Eye (tissue), 1 donor: ENCODE data around the gene CCDC80.

Experiments
- DNase-seq: peaks from one replicate; pipeline ENCODE4 v3.0.0-alpha.2; 2015

Gene CCDC80

DNA sequence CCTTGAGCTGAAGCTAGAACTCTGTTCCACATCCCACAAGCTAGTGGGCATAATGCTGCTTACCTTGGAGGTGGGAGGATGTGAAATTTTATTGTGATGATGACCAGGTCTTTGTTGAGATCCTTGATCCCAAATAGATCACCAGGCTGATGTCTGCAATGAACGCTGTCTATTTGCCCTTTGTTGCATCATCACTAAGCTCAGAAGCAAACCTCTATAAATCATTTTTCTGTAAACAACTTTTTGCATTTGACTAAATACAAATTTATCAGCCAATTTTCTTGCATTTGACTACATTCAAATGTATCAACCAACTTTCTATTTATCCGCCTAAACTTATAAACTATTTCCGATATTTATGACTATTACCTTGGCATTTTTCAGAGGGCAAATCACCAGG is 9.7 kb downstream of the CCDC80 start:
- no peak for DNase-seq

GRCh38 chr3:112629425-112629824 is 11.5 kb downstream of the CCDC80 start:
- no peak for DNase-seq

DNA sequence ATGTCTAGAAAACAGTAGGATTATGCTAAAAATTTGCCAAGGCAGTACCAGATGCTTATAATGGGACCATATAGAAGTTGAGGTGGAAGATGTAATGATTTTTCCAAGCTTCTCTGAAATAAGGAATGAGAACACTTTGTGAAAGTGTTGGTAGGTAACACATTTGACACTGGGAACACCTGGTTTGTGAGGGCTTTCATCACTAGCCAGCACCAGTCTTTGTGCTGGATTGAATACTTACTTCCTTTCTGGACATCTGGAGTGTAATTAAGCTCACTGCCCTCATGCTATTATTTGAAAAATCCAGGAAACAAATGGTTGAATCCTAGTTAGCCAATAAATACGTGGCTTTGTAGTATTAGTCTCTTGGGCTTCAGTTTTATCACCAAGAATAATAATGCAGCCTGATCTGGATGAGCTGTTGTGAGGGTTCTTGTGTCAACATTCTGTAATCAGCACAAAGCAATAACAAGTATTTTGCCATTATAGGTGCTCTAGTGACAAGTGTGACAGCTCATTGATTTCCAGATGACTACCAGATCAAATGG is 12.9 kb downstream of the CCDC80 start:
- DNase-seq, result no peak

DNA sequence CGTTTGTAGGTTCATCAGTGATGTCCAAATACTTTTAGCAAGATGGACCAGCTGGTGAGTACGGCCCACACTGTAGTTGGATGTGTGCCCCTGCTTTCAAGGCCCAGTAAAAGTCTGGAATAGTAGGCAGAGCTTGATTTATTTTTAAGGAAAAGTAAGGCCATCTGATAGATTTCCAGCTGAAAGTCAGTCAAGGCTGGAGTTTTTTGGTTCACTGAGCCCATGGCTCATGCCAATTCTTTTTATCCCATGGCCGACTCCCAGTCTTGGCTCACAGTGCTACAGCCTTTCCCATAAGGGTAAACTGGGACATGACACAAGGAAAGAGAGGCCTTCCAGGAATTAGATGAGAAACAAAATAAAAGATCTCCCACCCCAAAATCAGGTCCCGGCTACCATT is 13.5 kb downstream of the CCDC80 start:
- no peak for DNase-seq

DNA sequence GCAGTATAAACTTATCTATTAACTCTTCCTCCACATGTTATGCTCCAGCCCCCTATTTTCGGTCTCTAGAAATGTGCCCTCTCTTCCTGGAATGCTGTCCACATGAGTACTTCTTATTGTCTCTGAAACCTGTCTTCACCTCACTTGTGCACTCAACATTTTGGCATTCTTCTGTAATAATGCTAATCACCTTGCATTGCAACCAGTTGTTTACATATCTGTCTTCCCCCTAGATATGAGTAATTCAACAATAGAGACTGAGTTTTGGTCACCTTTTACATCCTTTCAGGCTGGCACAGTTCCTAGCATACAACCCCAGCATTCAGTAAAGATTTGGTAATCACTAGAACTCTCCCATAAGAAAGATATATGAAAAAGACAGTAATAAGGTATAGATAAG is 17.2 kb downstream of the CCDC80 start:
- DNase-seq, result no peak

DNA sequence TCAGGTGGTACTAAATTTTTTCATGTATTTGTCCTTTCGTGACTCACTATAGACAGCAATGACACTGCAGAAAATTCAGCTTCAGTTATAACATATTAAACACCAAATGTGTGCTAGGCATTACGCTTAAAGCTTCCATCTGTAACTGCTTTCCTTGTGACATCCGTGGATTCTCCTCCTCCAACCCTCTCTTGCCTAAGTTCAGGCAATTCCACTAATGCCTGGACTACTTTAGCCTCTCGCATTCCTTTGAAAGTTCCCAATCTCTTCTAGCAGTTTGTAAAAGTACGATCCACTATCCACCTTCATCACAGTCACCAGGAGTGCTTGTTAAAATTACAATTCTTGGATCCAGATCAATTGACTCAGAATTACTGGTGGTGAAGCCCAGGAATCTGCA is 17.7 kb downstream of the CCDC80 start:
- no peak for DNase-seq

DNA sequence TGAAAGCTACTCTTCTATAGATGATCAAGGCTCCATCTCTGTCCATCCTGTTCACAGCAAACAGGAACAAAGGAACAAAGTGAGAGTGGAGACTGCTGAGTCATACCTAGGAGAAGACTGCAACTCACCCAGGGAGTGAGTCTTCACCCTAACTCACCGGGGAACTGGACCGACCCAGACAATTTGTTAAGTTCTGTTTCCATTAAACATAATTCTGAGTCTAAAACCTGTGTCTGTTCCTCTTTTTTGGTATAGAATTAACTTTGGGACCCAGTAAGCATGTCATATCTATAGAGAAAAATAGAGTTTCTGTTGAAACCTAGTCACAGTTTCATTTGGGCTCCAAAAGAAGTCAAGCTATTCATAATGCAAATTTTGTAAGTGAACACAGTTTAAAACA is 21.6 kb downstream of the CCDC80 start:
- no peak for DNase-seq

GRCh38 chr3:112617285-112617684 is 23.7 kb downstream of the CCDC80 start:
- no peak for DNase-seq

- DNase-seq, result no peak
Observed at GRCh38 chr3:112615989-112616731, 24.8 kb downstream of the CCDC80 start.

GRCh38 chr3:112611752-112612515 is 29.0 kb downstream of the CCDC80 start:
- DNase-seq, result no peak

DNA sequence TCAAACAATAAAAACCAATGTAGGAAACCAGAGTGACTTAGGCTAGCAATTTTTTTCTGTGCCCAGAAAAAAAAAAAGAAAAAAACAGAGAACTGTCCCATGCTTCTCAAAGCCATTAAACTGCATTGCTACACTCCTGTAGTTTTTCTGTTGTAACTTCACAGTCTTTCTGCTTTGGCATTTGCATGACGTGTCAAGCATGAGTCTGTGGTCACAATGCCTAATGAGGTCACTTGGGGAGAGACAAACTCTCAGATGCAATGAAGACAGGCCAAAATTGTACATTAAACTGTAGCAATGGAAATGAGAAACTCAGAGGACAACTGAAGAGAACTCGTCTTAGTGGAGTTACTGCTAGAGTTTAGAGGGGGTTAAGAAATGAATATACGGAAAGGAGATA is 30.8 kb downstream of the CCDC80 start:
- DNase-seq, result no peak

- DNase-seq, result peak; percentile 24
Observed at GRCh38 chr3:112607863-112608262, 33.1 kb downstream of the CCDC80 start.

DNA sequence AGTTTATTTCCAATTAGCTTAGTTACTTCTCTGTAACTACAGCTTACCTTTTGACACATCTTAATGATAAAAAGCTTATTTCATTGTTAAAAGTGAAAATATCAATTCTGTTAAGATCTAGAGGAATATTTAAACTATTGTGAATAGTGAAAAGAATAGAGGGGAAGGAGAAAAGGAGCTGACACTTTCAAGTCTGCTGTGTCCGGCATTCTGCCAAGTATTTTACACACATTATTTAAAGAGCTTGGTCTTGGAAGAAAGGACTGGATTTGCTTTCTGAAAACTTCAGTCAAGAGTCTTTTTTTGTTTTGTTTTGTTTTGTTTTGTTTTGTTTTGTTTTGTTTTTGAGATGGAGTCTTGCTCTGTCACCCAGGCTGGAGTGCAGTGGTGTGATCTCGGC is 34.8 kb downstream of the CCDC80 start:
- DNase-seq, result peak; percentile 9

DNA sequence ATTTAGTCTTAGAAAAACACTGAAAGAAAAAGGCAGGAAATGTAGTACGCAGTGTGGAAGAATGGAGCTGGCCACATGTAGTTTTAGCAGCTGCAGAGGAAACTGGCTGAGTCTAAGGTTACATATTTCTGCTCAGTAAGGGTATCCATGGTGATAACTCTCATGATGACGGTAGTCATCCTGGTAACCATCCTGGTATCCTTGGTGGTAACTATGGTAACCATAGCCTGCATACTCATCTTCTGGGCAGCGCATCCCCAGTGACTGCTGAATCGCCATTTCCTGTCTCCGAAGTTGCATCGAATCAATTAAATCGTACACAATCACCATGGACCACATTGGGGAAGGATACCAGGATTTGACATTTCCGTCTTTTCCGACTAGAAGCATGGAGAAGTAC is 35.7 kb downstream of the CCDC80 start:
- DNase-seq, result peak; percentile 68

DNA sequence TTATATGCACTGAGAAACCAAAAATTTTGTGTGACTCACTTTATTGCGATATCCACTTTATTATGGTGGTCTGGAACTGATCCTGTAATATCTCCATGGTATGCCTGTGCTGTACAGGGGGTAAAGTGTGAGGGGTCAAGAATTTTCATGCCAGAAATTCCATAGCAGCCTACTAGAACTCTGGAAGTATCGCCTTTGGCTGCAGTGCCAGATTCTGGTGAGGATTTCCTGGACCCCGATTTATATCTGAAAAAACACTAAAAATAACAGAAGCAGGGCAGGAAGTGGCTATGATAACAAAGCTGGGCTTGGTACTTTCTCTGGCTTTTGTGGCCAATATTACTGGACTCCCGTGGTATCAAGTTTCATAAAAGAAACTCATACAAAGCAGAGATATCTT is 36.4 kb downstream of the CCDC80 start:
- DNase-seq, result peak; percentile 55

GRCh38 chr3:112602217-112602838 is 38.6 kb downstream of the CCDC80 start:
- DNase-seq, result no peak

- DNase-seq, result no peak
Observed at GRCh38 chr3:112598731-112599130, 42.2 kb downstream of the CCDC80 start.

DNA sequence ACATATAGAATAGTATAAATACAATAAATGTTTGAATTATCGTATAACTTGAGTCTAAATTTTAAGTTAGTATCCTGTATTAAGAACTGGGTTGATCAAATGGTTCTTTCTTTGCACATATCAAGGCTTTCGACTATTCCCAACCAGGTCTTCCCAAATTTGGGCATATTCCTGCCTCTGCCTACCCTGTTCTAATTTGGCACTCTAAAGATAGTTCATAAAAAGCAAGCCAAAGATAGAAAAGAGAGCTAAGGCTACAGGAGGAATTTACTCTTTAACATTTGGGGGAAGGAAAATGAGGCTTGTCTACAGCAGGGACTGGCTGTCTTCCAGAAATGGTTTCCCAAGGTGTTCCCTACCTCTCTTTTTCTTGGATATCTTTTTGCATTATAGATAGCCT is 43.0 kb downstream of the CCDC80 start:
- no peak for DNase-seq

DNA sequence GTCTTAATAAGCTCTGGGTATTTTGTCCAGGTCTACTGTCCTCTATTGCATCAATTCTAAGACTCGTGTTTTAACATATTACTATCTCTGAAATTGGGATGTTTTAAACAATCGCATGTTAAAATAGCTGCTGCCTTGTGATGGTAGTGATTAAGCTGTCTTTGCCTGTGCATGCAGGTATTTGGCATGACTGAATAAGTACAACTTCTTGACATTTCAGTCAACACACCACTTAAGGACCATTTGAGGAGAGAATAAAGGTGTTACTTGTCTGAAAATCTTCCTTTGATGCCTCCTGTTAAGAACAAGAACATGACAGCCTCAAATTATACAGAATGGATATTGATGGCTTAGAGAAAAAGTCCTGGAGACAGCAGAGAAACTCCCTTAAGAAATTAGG is 46.1 kb downstream of the CCDC80 start:
- no peak for DNase-seq

GRCh38 chr3:112593258-112593657 is 47.7 kb downstream of the CCDC80 start:
- no peak for DNase-seq

DNA sequence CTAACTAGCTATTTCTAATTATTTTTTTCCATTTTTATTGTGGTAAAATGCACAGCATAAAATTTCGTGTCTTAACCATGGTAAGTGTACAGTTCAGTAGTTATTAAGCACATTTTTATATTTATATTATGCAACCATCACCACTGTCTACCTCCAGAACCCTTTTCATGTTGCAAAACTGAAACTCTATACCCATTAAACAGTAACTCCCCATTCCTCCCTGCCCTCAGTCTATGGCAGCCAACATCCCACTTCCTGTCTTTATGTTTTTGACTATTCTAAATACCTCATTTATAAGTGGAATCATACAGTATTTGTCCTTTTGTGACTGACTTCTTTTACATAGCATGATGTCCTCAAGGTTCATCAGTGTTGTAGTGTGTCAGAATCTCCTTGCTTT is 53.6 kb downstream of the CCDC80 start:
- DNase-seq, result no peak

DNA sequence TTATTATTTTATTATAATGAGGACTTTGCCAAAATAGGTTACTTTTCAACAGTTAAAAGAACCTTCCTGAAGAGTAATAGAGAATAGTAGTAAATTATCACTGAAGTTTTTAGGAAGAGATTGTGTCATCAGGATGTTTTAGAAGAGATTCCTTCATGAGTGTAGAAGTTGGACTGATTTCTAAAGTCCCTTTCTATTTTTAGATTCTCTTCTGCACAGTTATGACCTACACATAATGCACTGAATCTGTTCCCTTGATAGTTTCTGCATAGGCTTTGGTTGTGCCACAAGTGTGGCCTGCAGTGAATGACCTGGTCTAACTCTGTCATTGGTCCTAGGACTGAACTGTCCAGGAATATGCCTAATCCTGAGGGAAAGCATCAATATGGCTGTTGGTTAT is 55.2 kb downstream of the CCDC80 start:
- no peak for DNase-seq

- DNase-seq, result no peak
Observed at GRCh38 chr3:112583105-112583504, 57.8 kb downstream of the CCDC80 start.
